DND-41 (cell line): ENCODE results near the gene FTH1.

Experiments
- ATAC-seq: fragments of 200-7000 bp; cut with Tn5 transposase; 3 replicates; pipeline ENCODE4 v1.9.1; 2021; ENCODE audit warnings: low read depth; ENCODE audit not compliant: insufficient read depth
- DNase-seq: peaks from one replicate; pipeline ENCODE4 v3.0.0-alpha.2; 2020
- H2AFZ ChIP-seq: 2 replicates; pipeline ENCODE4 v1.6.0; 2012; ENCODE audit warnings: low read depth, low read length
- H3K27ac ChIP-seq: 2 replicates; pipeline ENCODE4 v1.5.1; 2012; ENCODE audit warnings: low read length, inconsistent platforms
- H3K27me3 ChIP-seq: fragments of 200-600 bp; sonication (generic); 2 replicates; pipeline ENCODE4 v1.6.0; 2012; ENCODE audit warnings: low read length, mild to moderate bottlenecking, inconsistent platforms; ENCODE audit not compliant: insufficient read depth, poor library complexity
- H3K36me3 ChIP-seq: 2 replicates; pipeline ENCODE4 v1.5.1; 2012; ENCODE audit warnings: low read length, inconsistent platforms; ENCODE audit not compliant: insufficient read depth
- H3K4me1 ChIP-seq: 2 replicates; pipeline ENCODE4 v1.5.1; 2012; ENCODE audit warnings: mild to moderate bottlenecking, low read length; ENCODE audit not compliant: insufficient read depth
- H3K4me2 ChIP-seq: 2 replicates; pipeline ENCODE4 v1.6.0; 2012; ENCODE audit warnings: mild to moderate bottlenecking, moderate library complexity, low read length, inconsistent platforms; ENCODE audit not compliant: insufficient read depth
- H3K4me3 ChIP-seq, 2 experiments: fragments of 200-600 bp in 1 of 2; shearing (Covaris generic) in 1 of 2; 2 replicates each; pipeline ENCODE4 v1.5.1; 2012 to 2016; ENCODE audit warnings: inconsistent platforms in 2 of 2, low read length in 2 of 2, mild to moderate bottlenecking in 2 of 2, low read depth in 1 of 2, moderate library complexity in 1 of 2
- H3K79me2 ChIP-seq: 2 replicates; pipeline ENCODE4 v1.6.0; 2012; ENCODE audit warnings: low read length, inconsistent platforms; ENCODE audit not compliant: insufficient read depth
- H3K9ac ChIP-seq: 2 replicates; pipeline ENCODE4 v1.6.0; 2012; ENCODE audit warnings: low read depth, mild to moderate bottlenecking, inconsistent platforms, low read length, moderate library complexity
- H3K9me3 ChIP-seq: 2 replicates; pipeline ENCODE4 v1.5.1; 2012; ENCODE audit warnings: low read length, moderate library complexity, mild to moderate bottlenecking, inconsistent platforms; ENCODE audit not compliant: insufficient read depth, severe bottlenecking
- H4K20me1 ChIP-seq: 2 replicates; pipeline ENCODE4 v1.6.0; 2012; ENCODE audit warnings: low read length; ENCODE audit not compliant: insufficient read depth
- CTCF ChIP-seq: IDR thresholded peaks from 2 replicates; pipeline ENCODE4 v1.5.1; 2012; ENCODE audit warnings: borderline replicate concordance, low read length, moderate library complexity, mild to moderate bottlenecking; ENCODE audit not compliant: poor library complexity, severe bottlenecking; ENCODE audit errors: extremely low read depth
- EZH2 ChIP-seq: IDR thresholded peaks from 3 replicates; pipeline ENCODE4 v1.6.1; 2012; ENCODE audit warnings: borderline replicate concordance, low read depth, mild to moderate bottlenecking, moderate library complexity, low read length, inconsistent platforms; ENCODE audit not compliant: severe bottlenecking

Gene FTH1

GRCh38 chr11:61976420-61976800 lies 9.0 kb upstream of the FTH1 start:
- Histone ChIP-seq H2AFZ (no peak overlapping the region), H3K27me3 (no peaks in the 10 kb centered on the region), H3K4me1 (peaks cover 15% of the 10 kb centered on the region), H3K36me3 (no peaks in the 10 kb centered on the region), H3K4me2 (no peak overlapping the region), H3K79me2 (no peaks in the 10 kb centered on the region), H3K9me3 (no peaks in the 10 kb centered on the region), H3K9ac (no peak overlapping the region), H4K20me1 (no peaks in the 10 kb centered on the region), H3K4me3 (no peak overlapping the region), H3K27ac (no peak overlapping the region)
- DNase-seq = no peak
- no peak for ATAC-seq
- no peak for TF ChIP-seq CTCF
- no peak for TF ChIP-seq EZH2

- Histone ChIP-seq H3K9ac (no peak overlapping the region), H2AFZ (no peak overlapping the region), H3K4me1 (peaks cover 18% of the 10 kb centered on the region), H3K27me3 (no peaks in the 10 kb centered on the region), H3K4me3 (no peak overlapping the region), H3K27ac (no peak overlapping the region), H4K20me1 (no peaks in the 10 kb centered on the region), H3K36me3 (no peaks in the 10 kb centered on the region), H3K79me2 (no peaks in the 10 kb centered on the region), H3K9me3 (no peaks in the 10 kb centered on the region), H3K4me2 (no peak overlapping the region)
- TF ChIP-seq CTCF = no peak
- no peak for TF ChIP-seq EZH2
- ATAC-seq = no peak
- DNase-seq = no peak
These were observed 8.4 kb upstream of the FTH1 start for GRCh38 chr11:61975638-61976419.

GRCh38 chr11:61974766-61975631 lies 7.6 kb upstream of the FTH1 start:
- Histone ChIP-seq H3K9me3 (no peaks in the 10 kb centered on the region), H3K4me3 (no peak overlapping the region), H3K79me2 (no peaks in the 10 kb centered on the region), H3K27me3 (no peaks in the 10 kb centered on the region), H3K36me3 (no peaks in the 10 kb centered on the region), H4K20me1 (no peaks in the 10 kb centered on the region), H3K4me2 (no peak overlapping the region), H3K9ac (no peak overlapping the region), H3K4me1 (peaks cover 18% of the 10 kb centered on the region), H2AFZ (no peak overlapping the region), H3K27ac (no peak overlapping the region)
- ATAC-seq (no peak), DNase-seq (no peak)
- TF ChIP-seq CTCF (no peak), EZH2 (no peak)
